ENCODE data around the gene IL18RAP.

The IL18RAP gene

GRCh38 chr2:102470168-102470567 lies 47.2 kb downstream of the IL18RAP start:
- DNase-seq = no peak

- peak; percentile 48 for DNase-seq
These were observed 50.1 kb downstream of the IL18RAP start, which contains the start of gene SLC9A4 for GRCh38 chr2:102473020-102473419. SLC9A4 (plus strand) TSS chr2:102473226; CDS start chr2:102473760, 534 bp downstream.

GRCh38 chr2:102473631-102474030 lies 50.7 kb downstream of the IL18RAP start:
- DNase-seq = no peak

- DNase-seq = no peak
These were observed 51.8 kb downstream of the IL18RAP start for GRCh38 chr2:102474785-102475184.

GRCh38 chr2:102478686-102479470 lies 55.9 kb downstream of the IL18RAP start:
- DNase-seq = no peak

- DNase-seq = no peak
These were observed 57.6 kb downstream of the IL18RAP start for GRCh38 chr2:102480285-102481195.

GRCh38 chr2:102481931-102482330 lies 59.0 kb downstream of the IL18RAP start:
- no peak for DNase-seq

GRCh38 chr2:102483086-102483485 lies 60.1 kb downstream of the IL18RAP start:
- no peak for DNase-seq

GRCh38 chr2:102484310-102485061 lies 61.5 kb downstream of the IL18RAP start:
- no peak for DNase-seq

GRCh38 chr2:102485147-102485785 lies 62.3 kb downstream of the IL18RAP start:
- DNase-seq = no peak

GRCh38 chr2:102486941-102487702 lies 64.2 kb downstream of the IL18RAP start:
- no peak for DNase-seq

GRCh38 chr2:102487761-102488462 lies 65.0 kb downstream of the IL18RAP start:
- DNase-seq = no peak

- DNase-seq = no peak
These were observed 66.7 kb downstream of the IL18RAP start for GRCh38 chr2:102489646-102490045.

- DNase-seq = no peak
These were observed 69.0 kb downstream of the IL18RAP start for GRCh38 chr2:102492006-102492405.

GRCh38 chr2:102494570-102494969 lies 71.6 kb downstream of the IL18RAP start:
- no peak for DNase-seq

GRCh38 chr2:102498414-102498813 lies 75.5 kb downstream of the IL18RAP start:
- DNase-seq = no peak

GRCh38 chr2:102499558-102499957 lies 76.6 kb downstream of the IL18RAP start:
- DNase-seq = no peak
